HG02588 (cell line): Measurements from ENCODE around the gene KMT2E.
A peak's percentile ranks its signal among the peaks of the same experiment; 100 is the strongest.
"Not testable (repeated sequence)": the region's sequence is repeated elsewhere in the genome, so short reads cannot be mapped to it uniquely, and the experiment has no call there.

Source experiments
- ATAC-seq: cut with Tn5 transposase; IDR thresholded peaks from one replicate; pipeline ENCODE4 v1.9.1; 2021; ENCODE audit warnings: mild to moderate bottlenecking, moderate library complexity; ENCODE audit not compliant: unreplicated experiment

Gene KMT2E

DNA sequence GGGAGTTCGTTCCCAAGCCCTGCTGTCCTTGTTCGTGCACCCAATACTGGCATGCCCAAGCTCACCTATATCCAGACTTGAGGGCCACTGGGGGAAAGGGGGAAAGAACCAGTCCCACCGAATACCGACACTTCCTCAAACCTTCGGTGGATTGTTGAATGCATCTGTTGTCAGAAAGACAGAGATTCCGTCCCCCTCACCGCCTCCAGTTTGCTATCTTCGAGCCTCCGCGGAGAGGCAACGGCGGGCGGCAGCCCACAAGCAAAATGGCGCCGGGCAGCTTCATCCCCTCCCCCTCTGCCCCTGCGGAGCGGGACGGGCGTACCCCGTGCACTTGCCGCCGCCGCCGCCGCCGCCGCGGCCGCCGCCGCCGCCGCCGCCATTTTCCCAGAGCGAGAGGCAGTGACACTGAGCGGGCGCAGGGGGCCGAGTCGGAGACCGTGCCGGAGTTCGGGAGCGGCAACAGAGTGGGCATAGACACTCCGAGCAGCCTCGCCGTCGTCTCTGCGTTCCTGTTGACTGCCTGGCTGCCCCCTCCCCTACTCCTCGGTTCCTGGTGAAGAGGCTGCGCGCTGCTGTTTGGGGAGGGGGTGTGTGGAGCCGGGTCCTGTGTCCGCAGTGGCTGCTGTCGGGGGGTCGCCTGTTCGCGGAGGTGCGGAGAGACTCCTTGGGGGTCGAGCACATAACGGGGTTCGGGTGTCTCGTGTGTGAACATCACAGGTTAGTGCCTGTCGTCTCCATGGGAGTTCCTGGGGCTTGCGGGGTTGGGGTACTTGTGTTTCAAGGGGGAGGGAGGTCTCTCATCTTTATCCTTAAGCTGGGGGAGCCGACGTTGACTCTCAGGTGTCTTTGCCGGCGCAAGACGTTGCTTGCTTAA lies at the start of gene KMT2E:
TSS of gene KMT2E (plus strand) at position 390 of the 877 bp plus-strand sequence. CDS start 26,748 bp downstream, outside the sequence.
- ATAC-seq = peak; percentile 28

DNA sequence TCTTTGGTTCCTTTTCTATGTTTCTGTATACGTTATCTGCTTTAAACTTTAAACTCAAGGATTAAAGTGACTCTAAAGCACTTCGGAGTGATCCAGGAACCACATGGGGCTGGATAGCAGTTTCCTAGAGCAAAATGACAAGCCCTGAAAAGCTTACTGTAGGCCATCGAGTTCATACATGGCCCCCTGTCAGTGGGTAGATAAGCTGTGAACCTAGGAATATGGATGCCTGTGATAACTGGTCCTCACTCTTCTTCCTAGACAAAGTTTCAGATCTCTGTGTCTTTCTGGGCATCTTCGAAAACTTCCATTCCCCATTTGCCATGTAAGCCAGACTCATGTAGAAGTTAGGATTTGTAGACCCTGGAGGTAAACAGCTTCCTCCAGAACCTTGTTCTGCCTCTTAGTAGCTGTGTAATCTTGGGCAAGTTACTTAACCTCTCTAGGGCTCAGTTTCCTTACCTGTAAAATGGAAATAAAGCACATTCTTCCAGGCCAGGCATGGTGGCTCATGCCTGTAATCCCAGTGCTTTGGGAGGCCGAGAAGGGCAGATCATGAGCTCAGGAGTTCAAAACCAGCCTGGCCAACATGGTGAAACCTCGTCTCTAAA lies 49.3 kb upstream of the KMT2E start:
- no peak for ATAC-seq

GRCh38 chr7:104966022-104966421 lies 48.0 kb upstream of the KMT2E start:
- ATAC-seq = no peak

DNA sequence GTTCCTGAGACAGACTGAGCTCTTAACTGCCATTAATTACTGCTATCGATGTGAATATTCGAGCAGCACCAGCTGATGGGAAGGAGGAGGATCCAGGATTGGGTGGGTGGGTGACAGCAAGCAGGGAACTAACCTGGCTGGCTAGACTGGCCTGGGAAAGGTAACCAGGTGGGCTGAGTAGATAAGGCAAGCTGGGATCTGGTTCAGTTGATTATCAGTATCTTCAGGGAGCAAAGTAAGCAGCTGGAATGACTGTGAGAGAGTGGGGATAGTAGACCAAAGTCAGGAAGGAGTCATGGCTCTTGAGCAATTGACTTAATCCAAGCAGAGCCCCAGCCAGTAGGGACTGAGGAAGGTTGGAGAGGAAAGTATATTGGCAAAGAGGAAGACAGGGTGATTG lies 46.9 kb upstream of the KMT2E start:
- ATAC-seq = no peak

DNA sequence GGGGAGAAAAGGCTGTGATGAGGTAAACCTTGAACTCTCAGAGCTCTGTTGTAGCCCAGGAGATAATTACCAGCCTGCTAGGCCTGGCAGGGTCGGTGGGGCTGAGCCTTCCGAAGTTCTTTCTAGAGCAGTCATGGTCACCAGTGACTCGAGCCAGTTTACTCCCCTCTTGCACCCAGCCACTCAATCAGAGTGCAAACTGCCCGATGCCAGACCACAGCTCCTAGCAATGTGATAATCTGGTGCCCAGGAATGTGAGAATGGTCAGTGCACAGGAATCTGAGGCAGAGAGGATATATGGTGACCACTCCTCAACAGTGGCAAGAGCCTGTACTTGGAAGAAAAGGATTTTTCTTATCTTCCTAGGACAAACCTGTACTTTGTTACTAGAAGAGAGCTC lies 46.4 kb upstream of the KMT2E start:
- no peak for ATAC-seq

DNA sequence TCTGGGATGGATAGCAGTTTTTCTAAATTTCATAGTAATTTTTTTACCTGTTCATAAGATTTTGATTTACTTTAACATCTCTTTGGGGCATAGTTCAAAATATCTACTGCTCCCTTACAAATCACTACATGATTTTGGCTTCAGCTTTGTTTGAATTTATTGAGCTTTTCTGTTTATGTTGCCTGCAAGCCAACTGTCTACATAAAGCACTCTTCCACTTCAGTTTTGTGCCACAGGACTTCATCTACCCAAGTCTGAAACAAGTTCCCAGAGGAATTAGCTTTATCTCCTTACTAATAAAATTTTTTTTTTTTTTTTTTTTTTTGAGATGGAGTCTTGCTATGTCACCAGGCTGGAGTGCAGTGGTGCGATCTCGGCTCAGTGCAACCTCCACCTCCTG lies 45.4 kb upstream of the KMT2E start:
- no peak for ATAC-seq

DNA sequence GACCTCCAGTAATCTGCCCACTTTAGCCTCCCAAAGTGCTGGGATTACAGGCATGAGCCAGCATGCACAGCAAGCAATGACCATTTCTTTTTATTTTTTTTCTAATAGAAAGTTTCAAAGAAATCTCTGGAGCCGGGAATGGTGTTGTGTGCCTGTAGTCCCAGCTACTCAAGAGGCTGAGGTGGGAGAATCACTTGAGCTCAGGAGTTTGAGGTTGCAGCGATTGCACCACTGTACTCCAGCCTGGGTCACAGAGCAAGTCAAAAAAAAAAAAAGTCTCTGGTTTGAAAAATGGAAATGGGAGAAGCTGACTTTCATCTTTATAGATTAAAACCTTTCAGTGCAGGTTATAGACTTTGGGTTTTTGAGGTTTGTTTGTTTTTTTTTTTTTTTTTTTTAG lies 44.8 kb upstream of the KMT2E start:
- no peak for ATAC-seq

GRCh38 chr7:104971290-104972071 lies 42.5 kb upstream of the KMT2E start:
- no peak for ATAC-seq

DNA sequence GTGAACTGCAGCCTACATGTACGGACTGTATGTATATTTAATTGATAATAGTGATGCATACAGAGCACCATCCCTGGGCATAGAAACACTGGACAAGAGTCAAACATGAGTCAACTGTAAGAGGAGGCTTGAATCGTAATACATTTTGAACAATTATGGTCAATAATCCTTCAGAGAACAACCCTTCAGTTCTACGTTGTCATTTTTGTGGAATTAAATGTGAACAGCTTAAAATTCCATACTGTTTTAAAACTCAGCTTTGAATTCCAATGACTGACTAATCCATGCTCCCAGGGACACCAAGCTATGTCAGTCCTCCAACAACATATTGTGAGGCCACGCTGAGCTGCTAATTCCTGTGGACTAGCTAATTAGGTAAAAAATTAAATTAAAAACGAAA lies 41.5 kb upstream of the KMT2E start:
- no peak for ATAC-seq

DNA sequence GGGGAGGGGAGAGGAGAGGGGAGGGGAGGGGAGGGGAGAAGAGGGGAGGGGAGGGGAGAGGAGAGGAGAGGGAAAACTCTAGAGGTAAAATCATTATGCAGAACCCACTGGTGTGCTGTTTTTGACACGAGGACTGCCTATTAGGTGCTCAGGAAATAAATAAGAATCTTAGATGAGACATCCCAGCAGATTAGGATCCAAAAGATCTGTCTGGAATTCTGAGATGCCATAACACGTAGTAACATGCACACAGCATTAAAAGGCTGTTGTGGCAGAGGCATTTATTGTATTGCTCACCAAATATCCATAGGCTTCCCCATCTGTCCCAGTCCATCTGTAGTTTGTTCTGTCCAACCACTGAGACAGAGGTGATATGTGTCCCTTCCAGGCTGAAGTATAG lies 40.8 kb upstream of the KMT2E start:
- ATAC-seq = no peak

GRCh38 chr7:104973909-104974415 lies 40.0 kb upstream of the KMT2E start:
- no peak for ATAC-seq

DNA sequence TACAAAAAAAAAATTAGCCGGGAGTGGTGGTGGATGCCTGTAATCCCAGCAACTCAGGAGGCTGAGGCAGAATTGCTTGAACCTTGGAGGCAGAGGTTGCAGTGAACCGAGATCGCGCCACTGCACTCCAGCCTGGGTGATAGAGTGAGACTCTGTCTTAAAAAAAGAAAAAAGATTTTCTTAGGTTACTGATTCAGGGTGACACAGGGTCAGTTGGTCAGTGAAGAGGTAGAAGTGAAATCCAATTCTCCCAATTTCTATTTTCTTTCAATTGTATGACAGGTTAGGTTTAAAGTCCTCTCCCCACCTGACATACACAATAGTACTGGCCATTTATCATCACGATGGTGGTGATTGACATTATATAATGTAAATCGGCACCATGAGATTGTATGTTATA lies 38.5 kb upstream of the KMT2E start:
- ATAC-seq = not testable (repeated sequence)

DNA sequence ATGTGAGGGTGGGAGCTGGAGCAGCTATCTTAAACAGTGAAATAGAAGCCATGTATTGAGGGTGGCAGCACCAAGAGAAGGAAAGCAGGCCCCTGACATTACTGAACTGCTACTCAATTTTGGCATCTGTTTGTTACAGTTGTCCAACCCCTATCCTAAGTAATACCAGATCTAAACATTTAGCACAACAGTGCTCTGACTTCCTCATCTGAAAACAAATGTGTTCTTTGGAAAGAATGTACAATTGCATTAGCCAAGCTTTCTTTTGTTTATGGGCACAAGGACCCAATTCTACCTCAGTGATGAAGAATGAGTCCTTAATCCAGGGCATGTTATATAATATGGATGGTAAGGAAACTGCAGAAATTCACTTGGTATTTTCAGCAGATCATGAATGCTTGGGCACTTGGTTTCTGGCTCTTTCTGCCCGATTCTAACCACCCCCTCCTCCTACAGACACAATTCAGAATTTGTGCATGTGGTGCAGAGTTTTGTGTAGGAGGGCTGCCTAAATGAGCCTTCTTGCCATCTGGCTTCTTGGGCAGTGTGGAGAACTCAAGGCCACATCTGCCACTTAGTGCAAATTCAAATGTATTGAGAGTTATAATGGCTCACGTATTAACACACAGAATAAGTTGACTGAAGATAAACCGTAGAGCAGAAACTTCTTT lies 36.9 kb upstream of the KMT2E start:
- ATAC-seq = no peak

GRCh38 chr7:104978460-104978859 lies 35.5 kb upstream of the KMT2E start:
- no peak for ATAC-seq

DNA sequence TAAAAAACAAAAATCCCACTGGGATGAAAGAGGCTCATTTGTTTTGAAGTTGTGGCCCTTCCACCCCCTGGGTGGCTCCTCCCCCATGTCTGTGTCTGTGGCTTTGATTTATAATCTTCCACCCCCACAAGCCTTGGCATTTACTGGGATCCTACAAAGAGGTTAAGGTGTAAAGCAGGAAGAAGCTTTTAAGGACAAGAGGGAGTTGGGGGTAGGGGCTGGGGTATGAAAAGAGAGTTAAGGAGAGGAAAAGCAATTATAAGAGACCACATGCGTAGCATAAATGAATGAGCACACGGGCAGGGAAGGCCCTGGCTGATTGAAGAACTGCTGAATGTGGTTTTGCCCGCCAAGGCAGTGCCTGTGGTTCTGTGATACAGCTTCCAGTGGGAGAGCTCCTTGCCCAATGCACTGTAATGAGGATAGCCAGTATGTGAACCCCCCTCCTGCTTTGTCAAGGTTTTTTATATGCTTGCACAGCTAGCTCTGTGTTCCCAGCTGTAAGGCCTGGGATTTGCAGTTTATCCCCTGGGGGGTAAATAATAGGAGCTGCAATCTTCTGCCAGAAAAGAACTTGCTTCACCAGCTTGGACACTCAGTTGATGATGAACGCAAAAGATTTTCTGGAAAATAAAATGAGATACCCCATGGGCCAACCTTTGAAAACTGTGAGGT lies 34.7 kb upstream of the KMT2E start:
- no peak for ATAC-seq

- ATAC-seq = no peak
These were observed 33.6 kb upstream of the KMT2E start for GRCh38 chr7:104980440-104980839.

GRCh38 chr7:104980841-104981671 lies 32.9 kb upstream of the KMT2E start:
- no peak for ATAC-seq

DNA sequence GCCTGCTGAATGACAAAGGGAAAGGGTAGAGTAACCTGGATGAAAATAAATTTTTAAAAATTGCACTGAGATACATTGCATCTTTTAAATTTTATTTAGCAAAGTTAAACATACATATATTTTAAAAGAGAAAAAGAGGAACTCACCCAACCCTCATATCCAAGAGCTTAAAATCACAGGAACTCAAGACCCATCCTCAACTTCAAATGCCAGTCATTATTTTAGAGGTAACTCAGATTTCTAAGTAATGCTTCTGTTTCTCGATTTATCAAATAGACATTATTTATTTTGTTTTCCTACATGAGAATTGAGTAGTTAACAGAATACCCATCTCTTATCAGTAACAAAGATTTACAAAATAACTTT lies 32.4 kb upstream of the KMT2E start:
- no peak for ATAC-seq

- ATAC-seq = no peak
These were observed 31.5 kb upstream of the KMT2E start for GRCh38 chr7:104982308-104983075.
